ENCODE measurements around the gene INSL3. TPM values are rescaled to one million over a fixed set of nuclear protein-coding genes. Genes with fewer than 3 reads are reported as not detected.
A peak's percentile ranks its signal among the peaks of the same experiment; 100 is the strongest.

The INSL3 gene
- total RNA-seq, 1 donor from 2014 or later = 3.6 TPM

DNA sequence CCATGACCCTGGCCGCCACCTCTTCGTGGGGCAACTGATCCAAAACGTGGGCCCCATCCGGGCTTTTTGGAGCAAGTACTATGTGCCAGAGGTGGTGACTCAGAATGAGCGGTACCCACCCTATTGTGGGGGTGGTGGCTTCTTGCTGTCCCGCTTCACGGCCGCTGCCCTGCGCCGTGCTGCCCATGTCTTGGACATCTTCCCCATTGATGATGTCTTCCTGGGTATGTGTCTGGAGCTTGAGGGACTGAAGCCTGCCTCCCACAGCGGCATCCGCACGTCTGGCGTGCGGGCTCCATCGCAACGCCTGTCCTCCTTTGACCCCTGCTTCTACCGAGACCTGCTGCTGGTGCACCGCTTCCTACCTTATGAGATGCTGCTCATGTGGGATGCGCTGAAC, 9.6 kb downstream of the INSL3 start:
- DNase-seq = no peak
- intact Hi-C loops (cut with micrococcal nuclease) = no loop called here
- ChIA-PET CTCF (no interaction called here), POLR2A (no interaction called here)
- no peak overlapping the region for H3K4me3 Mint-ChIP-seq
- H3K27me3 Mint-ChIP-seq = peaks cover 7% of the 10 kb centered on the region
- peaks cover 6% of the 10 kb centered on the region for H3K4me1 Mint-ChIP-seq
- no peak for ATAC-seq (ENCODE audit: low read depth)
- no peak overlapping the region for H3K27ac Mint-ChIP-seq
- peaks cover 2% of the 10 kb centered on the region for H3K36me3 Mint-ChIP-seq (ENCODE audit: low read depth)
- TF ChIP-seq, protein P1, sequence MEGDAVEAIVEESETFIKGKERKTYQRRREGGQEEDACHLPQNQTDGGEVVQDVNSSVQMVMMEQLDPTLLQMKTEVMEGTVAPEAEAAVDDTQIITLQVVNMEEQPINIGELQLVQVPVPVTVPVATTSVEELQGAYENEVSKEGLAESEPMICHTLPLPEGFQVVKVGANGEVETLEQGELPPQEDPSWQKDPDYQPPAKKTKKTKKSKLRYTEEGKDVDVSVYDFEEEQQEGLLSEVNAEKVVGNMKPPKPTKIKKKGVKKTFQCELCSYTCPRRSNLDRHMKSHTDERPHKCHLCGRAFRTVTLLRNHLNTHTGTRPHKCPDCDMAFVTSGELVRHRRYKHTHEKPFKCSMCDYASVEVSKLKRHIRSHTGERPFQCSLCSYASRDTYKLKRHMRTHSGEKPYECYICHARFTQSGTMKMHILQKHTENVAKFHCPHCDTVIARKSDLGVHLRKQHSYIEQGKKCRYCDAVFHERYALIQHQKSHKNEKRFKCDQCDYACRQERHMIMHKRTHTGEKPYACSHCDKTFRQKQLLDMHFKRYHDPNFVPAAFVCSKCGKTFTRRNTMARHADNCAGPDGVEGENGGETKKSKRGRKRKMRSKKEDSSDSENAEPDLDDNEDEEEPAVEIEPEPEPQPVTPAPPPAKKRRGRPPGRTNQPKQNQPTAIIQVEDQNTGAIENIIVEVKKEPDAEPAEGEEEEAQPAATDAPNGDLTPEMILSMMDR (IDR thresholded peaks at IDR 0.05) = no peak
- no peaks in the 10 kb centered on the region for H3K9me3 Mint-ChIP-seq

DNA sequence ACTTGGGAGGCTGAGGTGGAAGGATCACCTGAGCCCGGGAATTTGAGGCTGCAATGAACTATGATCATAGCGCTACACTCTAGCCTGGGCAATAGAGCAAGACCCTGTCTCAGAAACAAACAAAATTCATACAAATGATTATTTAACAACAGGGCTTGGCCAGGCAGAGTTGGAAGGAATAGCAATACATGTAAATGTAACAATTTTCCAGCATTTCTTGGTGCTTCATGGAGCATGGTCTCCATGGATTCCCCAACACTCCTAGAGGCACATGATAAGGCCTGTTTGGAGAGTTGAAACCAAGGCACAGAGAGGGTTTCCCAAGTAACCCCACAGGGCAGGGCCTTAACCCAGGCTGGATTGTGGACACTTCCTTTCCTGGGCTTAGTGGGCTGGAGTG, 10.2 kb downstream of the INSL3 start:
- ATAC-seq (ENCODE audit: low read depth) = no peak
- Mint-ChIP-seq H3K27ac (no peak overlapping the region), H3K9me3 (no peaks in the 10 kb centered on the region), H3K4me1 (peaks cover 6% of the 10 kb centered on the region), H3K4me3 (no peak overlapping the region), H3K36me3 (ENCODE audit: low read depth) (no peaks in the 10 kb centered on the region), H3K27me3 (peaks cover 7% of the 10 kb centered on the region)
- intact Hi-C loops (cut with micrococcal nuclease) = no loop called here
- ChIA-PET POLR2A (no interaction called here), CTCF (no interaction called here)
- TF ChIP-seq, protein P1 (IDR thresholded peaks at IDR 0.05) = no peak
- no peak for DNase-seq

DNA sequence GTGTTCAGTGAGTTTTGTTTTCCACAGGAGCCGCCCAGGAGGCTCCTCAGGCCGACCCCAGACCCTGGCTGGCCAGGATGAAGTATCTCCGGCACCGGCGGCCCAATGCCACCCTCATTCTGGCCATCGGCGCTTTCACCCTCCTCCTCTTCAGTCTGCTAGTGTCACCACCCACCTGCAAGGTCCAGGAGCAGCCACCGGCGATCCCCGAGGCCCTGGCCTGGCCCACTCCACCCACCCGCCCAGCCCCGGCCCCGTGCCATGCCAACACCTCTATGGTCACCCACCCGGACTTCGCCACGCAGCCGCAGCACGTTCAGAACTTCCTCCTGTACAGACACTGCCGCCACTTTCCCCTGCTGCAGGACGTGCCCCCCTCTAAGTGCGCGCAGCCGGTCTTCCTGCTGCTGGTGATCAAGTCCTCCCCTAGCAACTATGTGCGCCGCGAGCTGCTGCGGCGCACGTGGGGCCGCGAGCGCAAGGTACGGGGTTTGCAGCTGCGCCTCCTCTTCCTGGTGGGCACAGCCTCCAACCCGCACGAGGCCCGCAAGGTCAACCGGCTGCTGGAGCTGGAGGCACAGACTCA, 13.5 kb downstream of the INSL3 start:
- H3K4me1 Mint-ChIP-seq = peaks cover 13% of the 10 kb centered on the region
- ChIA-PET POLR2A (interaction anchor here (1.3 kb wide), 1 partner anchor 16 kb away, joined by 3 read pairs; no protein-coding TSS in a partner anchor), CTCF (no interaction called here)
- TF ChIP-seq, protein P1 (IDR thresholded peaks at IDR 0.05) = no peak
- peaks cover 11% of the 10 kb centered on the region for H3K27me3 Mint-ChIP-seq
- peak overlapping the region; percentile 28 for H3K4me3 Mint-ChIP-seq
- ATAC-seq (ENCODE audit: low read depth) (peak; percentile 42), DNase-seq (no peak)
- H3K27ac Mint-ChIP-seq = no peak overlapping the region
- intact Hi-C loops (cut with micrococcal nuclease) = no loop called here
- H3K36me3 Mint-ChIP-seq (ENCODE audit: low read depth) = no peaks in the 10 kb centered on the region
- no peaks in the 10 kb centered on the region for H3K9me3 Mint-ChIP-seq

DNA sequence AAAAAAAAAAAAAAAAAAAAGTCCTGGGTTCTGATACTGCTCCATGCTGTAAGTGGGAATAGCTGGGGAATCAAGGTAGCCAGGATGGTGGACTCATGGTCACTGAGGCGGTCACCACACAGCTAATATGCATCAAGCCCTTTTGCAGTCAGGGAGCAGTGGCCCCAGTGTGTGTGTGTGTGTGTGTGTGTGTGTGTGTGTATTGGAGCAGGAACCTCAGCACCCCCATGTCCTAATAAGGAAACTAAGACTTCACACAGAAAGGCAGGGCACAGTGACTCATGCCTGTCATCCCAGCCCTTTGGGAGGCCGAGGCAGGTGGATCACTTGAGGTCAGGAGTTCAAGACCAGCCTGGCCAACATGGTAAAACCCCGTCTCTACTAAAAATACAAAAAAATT, 14.4 kb downstream of the INSL3 start:
- H3K27me3 Mint-ChIP-seq = peaks cover 11% of the 10 kb centered on the region
- ATAC-seq (ENCODE audit: low read depth) (no peak), DNase-seq (no peak)
- ChIA-PET POLR2A (no interaction called here), CTCF (no interaction called here)
- peaks cover 17% of the 10 kb centered on the region for H3K4me1 Mint-ChIP-seq
- H3K36me3 Mint-ChIP-seq (ENCODE audit: low read depth) = no peaks in the 10 kb centered on the region
- H3K9me3 Mint-ChIP-seq = no peaks in the 10 kb centered on the region
- no peak overlapping the region for H3K4me3 Mint-ChIP-seq
- intact Hi-C loops (cut with micrococcal nuclease) = no loop called here
- H3K27ac Mint-ChIP-seq = no peak overlapping the region
- TF ChIP-seq, protein P1 (IDR thresholded peaks at IDR 0.05) = no peak

DNA sequence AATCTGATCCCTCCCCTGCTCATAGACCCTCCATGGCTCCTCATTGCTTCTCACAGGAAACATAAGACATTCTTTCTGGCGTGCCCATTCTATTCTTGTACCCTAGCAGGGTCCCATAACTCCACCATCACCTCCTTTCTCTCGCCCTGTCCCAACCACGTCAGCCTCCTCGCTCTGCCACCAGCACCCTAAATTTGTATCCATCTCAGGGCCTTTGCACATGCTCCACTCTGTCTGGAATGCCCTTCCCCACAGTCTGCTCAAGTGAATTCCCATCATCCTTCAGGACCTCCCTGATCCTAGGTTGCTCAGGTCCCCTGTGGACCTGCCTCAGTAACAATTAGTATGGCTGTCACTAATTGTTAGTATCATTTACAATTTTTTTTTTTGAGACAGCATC, 15.9 kb downstream of the INSL3 start:
- Mint-ChIP-seq H3K27ac (no peak overlapping the region), H3K36me3 (ENCODE audit: low read depth) (no peaks in the 10 kb centered on the region), H3K27me3 (peaks cover 9% of the 10 kb centered on the region), H3K4me1 (peaks cover 17% of the 10 kb centered on the region), H3K9me3 (no peaks in the 10 kb centered on the region), H3K4me3 (no peak overlapping the region)
- no peak for DNase-seq
- POLR2A ChIA-PET = interaction anchor here (0.5 kb wide), 1 partner anchor 20 kb away, joined by 4 read pairs; no protein-coding TSS in a partner anchor
- TF ChIP-seq, protein P1 (IDR thresholded peaks at IDR 0.05) = no peak
- intact Hi-C loops (cut with micrococcal nuclease) = no loop called here
- CTCF ChIA-PET = no interaction called here
- ATAC-seq (ENCODE audit: low read depth) = no peak
